Hepatocyte (in vitro differentiated cells): ENCODE results near the gene OTOGL. TPM values are rescaled to one million over a fixed set of nuclear protein-coding genes. Genes with fewer than 3 reads are reported as not detected.

Experiments
- DNase-seq: peaks from one replicate; pipeline ENCODE4 v3.0.0-alpha.2; 2016; ENCODE audit warnings: low spot score
- H2AFZ ChIP-seq: fragments of 200-600 bp; sonication (generic); 2 replicates; pipeline ENCODE4 v1.6.0; 2016; ENCODE audit warnings: antibody characterized with exemption, mild to moderate bottlenecking
- H3K27ac ChIP-seq: fragments of 200-600 bp; sonication (generic); 2 replicates; pipeline ENCODE4 v1.5.1; 2016; ENCODE audit warnings: mild to moderate bottlenecking
- H3K27me3 ChIP-seq: fragments of 200-600 bp; sonication (generic); 2 replicates; pipeline ENCODE4 v1.6.1; 2016
- H3K36me3 ChIP-seq: fragments of 200-600 bp; sonication (generic); replicated peaks from 2 replicates; pipeline ENCODE4 v1.5.1; 2016; ENCODE audit warnings: low read depth; ENCODE audit not compliant: insufficient read depth
- H3K4me1 ChIP-seq: fragments of 200-600 bp; sonication (generic); 2 replicates; pipeline ENCODE4 v1.5.1; 2016; ENCODE audit warnings: mild to moderate bottlenecking, moderate library complexity; ENCODE audit not compliant: insufficient read depth
- H3K4me2 ChIP-seq: fragments of 200-600 bp; sonication (generic); 2 replicates; pipeline ENCODE4 v1.6.0; 2016
- H3K4me3 ChIP-seq: fragments of 200-600 bp; sonication (generic); 2 replicates; pipeline ENCODE4 v1.5.1; 2016; ENCODE audit warnings: mild to moderate bottlenecking
- H3K79me2 ChIP-seq: fragments of 200-600 bp; sonication (generic); 2 replicates; pipeline ENCODE4 v1.6.0; 2017; ENCODE audit warnings: mild to moderate bottlenecking
- H3K9me2 ChIP-seq: fragments of 200-600 bp; sonication (generic); replicated peaks from 2 replicates; pipeline ENCODE4 v1.6.0; 2017; ENCODE audit warnings: mild to moderate bottlenecking; ENCODE audit not compliant: insufficient read depth
- H3K9me3 ChIP-seq: fragments of 200-600 bp; sonication (generic); 2 replicates; pipeline ENCODE4 v1.5.1; 2016; ENCODE audit warnings: low read depth, mild to moderate bottlenecking
- H4K20me1 ChIP-seq: fragments of 200-600 bp; sonication (generic); 2 replicates; pipeline ENCODE4 v1.6.0; 2016; ENCODE audit warnings: mild to moderate bottlenecking; ENCODE audit not compliant: insufficient read depth, poor library complexity, severe bottlenecking
- EZH2 ChIP-seq: fragments of 200-600 bp; sonication (generic); IDR thresholded peaks from 2 replicates; pipeline ENCODE4 v1.6.1; 2016; ENCODE audit warnings: antibody characterized with exemption, mild to moderate bottlenecking, borderline replicate concordance
- EZH2phosphoT487 ChIP-seq: fragments of 200-600 bp; sonication (generic); IDR thresholded peaks from one replicate; pipeline ENCODE4 v1.6.1; 2018; ENCODE audit warnings: antibody characterized with exemption, mild to moderate bottlenecking, low read depth, moderate library complexity; ENCODE audit not compliant: unreplicated experiment, severe bottlenecking
- WGBS: methylation state at CpG from one replicate; pipeline ENCODE4 v1.1.6; 2016; ENCODE audit warnings: low lambda C conversion rate; ENCODE audit errors: missing lambda C conversion rate; 5-methylcytosine and 5-hydroxymethylcytosine counted together
- polyA plus RNA-seq: library from polyadenylated mRNA; unstranded; fragments of >200 nt; fragmentation: Nextera tagmentation; extraction: Ambion mirVana; gene quantifications from 2 replicates; pipeline ENCODE4 v1.2.1, GENCODE V29; 2016
- total RNA-seq: library from RNA; depleted of rRNA; stranded (reverse); fragments of >200 nt; gene quantifications from 2 replicates; pipeline ENCODE4 v1.2.3, GENCODE V29; 2014
- TF ChIP-seq, protein P1 (sequence below): fragments of 200-600 bp; sonication (generic); IDR thresholded peaks from 2 replicates; pipeline ENCODE4 v1.5.1; 2016; ENCODE audit warnings: antibody characterized with exemption, mild to moderate bottlenecking; ENCODE audit not compliant: poor library complexity

OTOGL gene
- total and polyA plus RNA-seq, 2 experiments from 2014 or later = 0.33 TPM; not detected in 1

DNA sequence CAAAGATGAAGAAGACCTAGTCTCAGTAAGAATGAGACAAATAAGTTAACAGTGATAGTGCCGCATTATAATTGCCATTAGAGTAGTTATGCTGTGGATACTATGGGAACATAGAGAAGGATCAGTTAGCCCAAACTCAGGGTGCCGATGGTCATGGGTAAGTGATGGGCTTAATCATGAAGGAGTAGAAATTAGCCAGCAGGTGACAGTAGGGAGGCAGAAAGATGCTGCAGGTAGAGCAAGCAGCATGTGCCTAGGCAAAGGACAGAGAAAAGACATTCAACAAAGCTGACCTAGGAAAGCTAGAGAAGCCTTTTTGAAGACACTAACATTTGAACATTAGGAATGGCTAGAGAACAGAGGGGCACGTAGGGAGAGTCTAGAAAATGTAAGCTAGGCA lies 314.1 kb downstream of the OTOGL start:
- H3K79me2 ChIP-seq = no peaks in the 10 kb centered on the region
- no peak overlapping the region for H2AFZ ChIP-seq
- H3K9me2 ChIP-seq = no peaks in the 10 kb centered on the region
- no peaks in the 10 kb centered on the region for H3K36me3 ChIP-seq
- no peaks in the 10 kb centered on the region for H4K20me1 ChIP-seq
- H3K4me3 ChIP-seq = no peak overlapping the region
- H3K9me3 ChIP-seq = no peaks in the 10 kb centered on the region
- H3K4me2 ChIP-seq = no peak overlapping the region
- no peak for DNase-seq
- WGBS = 92% methylated on average over 3 of the region's 3 CpGs
- H3K27ac ChIP-seq = no peak overlapping the region
- TF ChIP-seq EZH2phosphoT487 = no peak
- TF ChIP-seq EZH2 = no peak
- TF ChIP-seq, protein P1, sequence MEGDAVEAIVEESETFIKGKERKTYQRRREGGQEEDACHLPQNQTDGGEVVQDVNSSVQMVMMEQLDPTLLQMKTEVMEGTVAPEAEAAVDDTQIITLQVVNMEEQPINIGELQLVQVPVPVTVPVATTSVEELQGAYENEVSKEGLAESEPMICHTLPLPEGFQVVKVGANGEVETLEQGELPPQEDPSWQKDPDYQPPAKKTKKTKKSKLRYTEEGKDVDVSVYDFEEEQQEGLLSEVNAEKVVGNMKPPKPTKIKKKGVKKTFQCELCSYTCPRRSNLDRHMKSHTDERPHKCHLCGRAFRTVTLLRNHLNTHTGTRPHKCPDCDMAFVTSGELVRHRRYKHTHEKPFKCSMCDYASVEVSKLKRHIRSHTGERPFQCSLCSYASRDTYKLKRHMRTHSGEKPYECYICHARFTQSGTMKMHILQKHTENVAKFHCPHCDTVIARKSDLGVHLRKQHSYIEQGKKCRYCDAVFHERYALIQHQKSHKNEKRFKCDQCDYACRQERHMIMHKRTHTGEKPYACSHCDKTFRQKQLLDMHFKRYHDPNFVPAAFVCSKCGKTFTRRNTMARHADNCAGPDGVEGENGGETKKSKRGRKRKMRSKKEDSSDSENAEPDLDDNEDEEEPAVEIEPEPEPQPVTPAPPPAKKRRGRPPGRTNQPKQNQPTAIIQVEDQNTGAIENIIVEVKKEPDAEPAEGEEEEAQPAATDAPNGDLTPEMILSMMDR = no peak
- H3K4me1 ChIP-seq = no peaks in the 10 kb centered on the region
- H3K27me3 ChIP-seq = no peaks in the 10 kb centered on the region

DNA sequence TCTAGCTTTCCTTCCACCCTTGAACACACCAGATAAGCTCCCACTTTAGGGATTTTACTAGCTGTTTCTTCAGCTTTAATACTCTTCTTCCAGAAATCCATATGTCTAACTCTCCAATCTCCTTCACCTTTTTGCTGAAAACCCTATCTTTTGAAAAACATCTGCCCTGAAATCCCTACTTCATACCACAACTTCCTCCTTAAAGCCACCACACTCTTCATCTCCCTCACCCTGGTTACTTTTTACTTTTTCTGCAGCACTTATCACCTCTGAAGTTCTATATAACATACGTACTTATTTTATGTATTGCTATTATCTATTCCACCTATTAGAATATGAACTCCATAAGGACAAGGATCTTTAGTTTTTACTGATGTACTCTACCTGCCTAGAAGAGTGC lies 316.1 kb downstream of the OTOGL start:
- H2AFZ ChIP-seq = no peak overlapping the region
- peaks cover 3% of the 10 kb centered on the region for H3K4me1 ChIP-seq
- no peaks in the 10 kb centered on the region for H3K27me3 ChIP-seq
- 86% methylated on average over 1 of the region's 1 CpG for WGBS
- TF ChIP-seq, protein P1 = no peak
- no peak for TF ChIP-seq EZH2phosphoT487
- no peak for TF ChIP-seq EZH2
- no peak overlapping the region for H3K4me3 ChIP-seq
- H3K9me3 ChIP-seq = no peaks in the 10 kb centered on the region
- no peaks in the 10 kb centered on the region for H3K36me3 ChIP-seq
- DNase-seq = no peak
- no peaks in the 10 kb centered on the region for H4K20me1 ChIP-seq
- no peaks in the 10 kb centered on the region for H3K79me2 ChIP-seq
- H3K4me2 ChIP-seq = no peak overlapping the region
- no peaks in the 10 kb centered on the region for H3K9me2 ChIP-seq
- no peak overlapping the region for H3K27ac ChIP-seq

DNA sequence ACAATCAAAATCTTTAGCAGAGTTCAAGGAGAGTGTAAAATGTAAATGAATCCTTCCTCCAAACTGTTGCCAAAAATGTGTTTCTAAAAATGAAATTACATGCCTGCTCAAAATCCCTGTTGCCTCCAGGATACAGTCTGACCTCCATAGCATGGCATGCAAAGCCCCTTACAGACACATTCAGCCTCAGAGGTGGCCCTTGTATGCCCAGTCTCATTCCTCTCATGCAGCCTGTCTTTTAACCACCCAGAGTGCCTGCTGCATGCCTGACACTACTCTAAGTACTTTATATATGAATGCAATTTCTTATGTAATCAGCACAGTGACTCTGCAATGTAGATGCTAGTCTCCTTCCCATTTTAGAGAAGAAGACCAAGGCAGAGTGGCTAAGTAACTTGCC lies 320.3 kb downstream of the OTOGL start:
- no peaks in the 10 kb centered on the region for H3K9me3 ChIP-seq
- H3K9me2 ChIP-seq = no peaks in the 10 kb centered on the region
- no peak overlapping the region for H3K4me2 ChIP-seq
- H3K4me3 ChIP-seq = no peak overlapping the region
- H3K4me1 ChIP-seq = peaks cover 3% of the 10 kb centered on the region
- TF ChIP-seq EZH2 (no peak), EZH2phosphoT487 (no peak)
- TF ChIP-seq, protein P1 = no peak
- H3K27ac ChIP-seq = no peak overlapping the region
- no peaks in the 10 kb centered on the region for H4K20me1 ChIP-seq
- no peak for DNase-seq
- no peaks in the 10 kb centered on the region for H3K79me2 ChIP-seq
- H3K27me3 ChIP-seq = no peaks in the 10 kb centered on the region
- no peaks in the 10 kb centered on the region for H3K36me3 ChIP-seq
- H2AFZ ChIP-seq = no peak overlapping the region

- Histone ChIP-seq H3K27me3 (no peaks in the 10 kb centered on the region), H3K4me2 (no peak overlapping the region), H4K20me1 (no peaks in the 10 kb centered on the region), H3K27ac (no peak overlapping the region), H3K9me3 (no peaks in the 10 kb centered on the region), H3K4me3 (no peak overlapping the region), H3K79me2 (no peaks in the 10 kb centered on the region), H3K9me2 (no peaks in the 10 kb centered on the region), H3K36me3 (no peaks in the 10 kb centered on the region), H3K4me1 (peaks cover 3% of the 10 kb centered on the region), H2AFZ (no peak overlapping the region)
- no peak for DNase-seq
- TF ChIP-seq EZH2phosphoT487 = no peak
- no peak for TF ChIP-seq EZH2
- TF ChIP-seq, protein P1 = no peak
These were observed 320.7 kb downstream of the OTOGL start for GRCh38 chr12:80420075-80420474.
